ENCODE data around the gene LRRC8A.
"Not testable (repeated sequence)": the region's sequence is repeated elsewhere in the genome, so short reads cannot be mapped to it uniquely, and the experiment has no call there.

LRRC8A gene

DNA sequence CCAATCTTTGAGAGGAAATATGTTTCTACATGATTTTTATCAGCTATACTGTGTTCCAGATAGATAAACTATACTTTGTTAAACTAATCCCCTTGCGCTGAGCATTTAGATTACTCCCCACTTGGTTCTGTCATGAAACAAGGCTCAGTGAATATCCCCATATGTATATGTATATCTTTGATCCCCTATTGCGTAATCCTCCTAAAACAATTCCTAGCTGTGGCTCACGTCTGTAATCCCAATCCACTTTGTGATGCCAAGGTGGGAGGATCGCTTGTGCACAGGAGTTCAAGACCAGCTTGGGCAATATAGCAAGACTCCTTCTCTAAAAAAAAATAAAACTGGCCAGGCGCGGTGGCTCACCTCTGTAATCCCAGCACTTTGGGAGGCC is 41.6 kb downstream of the LRRC8A start:
- no peak for DNase-seq

DNA sequence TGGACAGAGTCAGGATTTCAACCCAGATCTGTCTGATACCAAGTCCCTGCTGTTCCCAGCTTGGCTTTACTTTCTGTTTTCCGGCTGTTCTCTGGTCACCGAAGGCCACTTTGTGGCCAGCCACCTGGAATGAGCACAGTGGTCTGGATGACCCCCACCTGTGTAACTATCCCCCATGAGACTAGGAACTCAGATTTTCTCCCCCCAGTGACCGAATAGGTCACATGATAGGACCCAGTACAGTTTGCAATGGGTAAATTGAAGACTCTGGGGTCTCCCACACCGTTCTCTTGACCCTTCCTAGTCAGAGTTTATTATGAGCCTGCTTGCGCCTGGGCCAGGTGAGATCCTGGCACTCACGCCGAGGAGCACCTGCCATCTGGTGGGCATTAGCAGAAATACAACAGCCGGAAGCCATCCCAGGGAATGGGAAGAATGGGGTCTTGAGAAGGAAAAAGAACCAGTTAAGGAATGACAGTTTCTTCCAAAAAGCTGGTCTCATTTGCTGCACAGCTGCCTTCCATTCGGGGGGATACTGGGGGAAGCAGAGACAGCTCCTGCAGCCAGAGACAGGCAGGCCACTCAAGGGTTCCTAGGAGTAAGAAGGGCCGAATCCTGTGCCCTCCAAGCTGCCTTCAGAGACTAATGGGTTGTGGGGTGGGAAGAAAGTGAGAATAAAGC is 45.9 kb downstream of the LRRC8A start:
- DNase-seq: peak; percentile 46

DNA sequence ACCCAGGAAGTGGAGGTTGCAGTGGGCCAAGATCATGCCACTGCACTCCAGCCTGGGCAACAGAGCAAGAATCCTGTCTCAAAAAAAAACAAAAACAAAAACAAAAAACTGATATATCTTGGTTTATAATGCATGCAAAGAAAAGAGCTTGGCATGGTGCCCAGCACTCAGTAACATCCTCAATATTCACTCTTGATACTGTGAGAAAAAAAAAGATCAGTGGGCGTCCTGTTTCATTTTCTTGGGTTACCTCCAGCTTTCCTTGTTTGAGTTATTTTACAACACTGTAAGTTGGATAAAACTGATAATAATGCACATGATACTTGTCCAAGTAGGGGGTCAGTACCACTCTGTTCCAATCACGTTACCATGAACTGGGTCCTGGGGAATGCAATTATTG is 46.7 kb downstream of the LRRC8A start:
- DNase-seq: no peak

DNA sequence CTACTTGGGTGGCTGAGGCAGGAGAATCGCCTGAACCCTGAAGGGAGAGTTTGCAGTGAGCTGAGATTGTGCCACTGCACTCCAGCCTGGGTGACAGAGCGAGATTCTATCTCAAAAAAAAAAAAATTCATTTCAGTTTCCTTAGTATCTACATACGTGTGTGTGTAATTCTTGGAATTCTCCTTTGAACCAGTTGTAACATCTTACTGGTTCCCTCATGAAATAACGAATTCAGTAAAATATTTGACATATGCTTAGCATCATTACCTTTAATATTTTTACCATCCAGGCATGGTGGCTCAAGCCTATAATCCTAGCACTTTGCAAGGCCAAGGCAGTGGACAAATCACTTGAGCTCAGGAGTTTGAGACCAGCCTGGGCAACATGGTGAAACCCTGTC is 47.6 kb downstream of the LRRC8A start:
- no peak for DNase-seq

DNA sequence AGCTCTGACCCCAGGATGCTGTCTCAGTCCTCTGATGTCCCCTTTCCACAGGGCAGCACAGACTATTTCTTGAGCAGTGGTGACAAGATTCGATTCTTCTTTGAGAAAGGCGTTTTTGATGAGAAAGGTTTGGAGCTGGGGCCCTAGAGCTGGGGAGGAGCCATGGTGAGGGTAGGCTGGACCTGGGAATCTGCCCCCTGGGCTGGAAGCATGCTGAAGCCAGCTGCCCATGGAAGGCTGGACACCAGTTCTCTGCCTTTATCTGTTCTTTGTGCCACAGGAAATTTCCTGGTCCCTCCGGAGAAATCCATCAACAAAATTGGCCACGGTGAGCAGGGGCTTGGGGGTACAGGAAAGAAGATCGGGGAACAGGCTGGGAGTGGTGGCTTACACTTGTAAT is 51.8 kb downstream of the LRRC8A start:
- no peak for DNase-seq

DNA sequence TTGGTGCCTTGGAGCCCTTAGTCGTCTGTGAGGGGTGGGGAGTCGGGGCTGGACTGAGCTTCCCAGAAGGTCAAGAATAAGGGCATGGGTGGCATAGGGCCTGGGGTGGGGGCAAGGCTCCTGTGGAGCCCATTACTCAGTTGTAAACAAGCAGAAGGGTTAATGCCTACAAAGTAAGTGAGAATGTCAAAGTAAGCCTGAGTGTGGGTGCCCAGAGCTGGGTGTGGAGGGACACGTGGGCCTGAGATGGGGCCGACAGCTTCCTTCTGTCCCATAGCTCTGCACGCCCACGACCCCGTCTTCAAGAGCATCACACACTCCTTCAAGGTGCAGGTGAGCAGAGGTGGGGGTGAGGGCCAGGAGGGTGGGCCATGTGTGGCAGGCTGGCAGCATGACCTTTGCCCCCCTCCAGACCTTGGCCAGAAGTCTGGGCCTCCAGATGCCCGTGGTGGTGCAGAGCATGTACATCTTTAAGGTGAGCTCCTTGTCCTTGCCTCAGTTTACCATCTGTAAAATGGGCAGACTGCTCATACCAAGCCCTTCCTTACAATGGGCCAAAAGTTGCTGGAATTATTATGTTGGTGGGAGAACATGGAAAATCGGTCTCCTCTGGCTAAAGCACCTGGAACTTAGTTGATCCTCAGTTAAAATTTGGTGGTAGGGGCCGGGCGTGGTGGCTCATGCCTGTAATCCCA is 54.4 kb downstream of the LRRC8A start:
- DNase-seq: no peak

DNA sequence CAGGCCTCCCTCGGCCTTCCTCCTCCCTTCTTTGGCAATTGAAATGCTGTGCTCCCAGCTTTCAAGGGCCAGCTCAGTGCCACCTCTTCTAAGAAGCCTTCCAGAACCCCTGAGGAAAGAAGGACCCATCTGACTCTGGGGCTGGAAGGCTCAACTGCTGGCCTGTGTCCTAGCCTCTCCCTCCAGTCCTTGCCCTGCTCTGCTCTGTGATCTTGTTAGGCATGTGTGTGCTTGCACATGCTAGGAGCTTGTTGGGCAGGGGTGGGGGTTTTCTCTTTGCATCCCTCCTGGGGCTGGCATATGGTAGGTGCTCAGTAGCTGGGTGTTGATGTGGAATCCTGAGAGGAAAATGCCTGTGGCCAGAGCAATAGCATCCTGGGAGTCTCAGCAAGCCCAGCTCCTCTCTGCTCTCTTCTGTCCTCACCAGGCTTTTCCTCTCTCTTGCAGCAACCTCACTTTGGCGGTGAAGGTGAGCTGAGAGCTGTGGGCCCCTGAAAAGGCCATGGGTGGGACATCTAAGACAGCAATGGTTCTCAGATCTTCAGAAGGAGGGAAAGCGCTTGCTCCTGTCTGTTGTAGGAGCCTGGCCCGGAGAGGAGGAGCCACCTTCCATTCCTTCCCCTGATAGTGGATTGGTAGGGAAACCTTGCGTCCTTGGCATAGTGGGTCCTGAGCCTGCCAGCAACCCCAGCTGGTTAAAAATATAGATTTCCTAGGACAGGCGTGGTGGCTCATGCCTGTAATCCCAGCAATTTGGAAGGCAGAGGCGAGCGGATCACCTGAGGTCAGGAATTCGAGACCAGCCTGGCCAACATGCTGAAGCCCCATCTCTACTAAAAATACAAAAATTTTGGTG is 55.6 kb downstream of the LRRC8A start:
- no peak for DNase-seq

DNA sequence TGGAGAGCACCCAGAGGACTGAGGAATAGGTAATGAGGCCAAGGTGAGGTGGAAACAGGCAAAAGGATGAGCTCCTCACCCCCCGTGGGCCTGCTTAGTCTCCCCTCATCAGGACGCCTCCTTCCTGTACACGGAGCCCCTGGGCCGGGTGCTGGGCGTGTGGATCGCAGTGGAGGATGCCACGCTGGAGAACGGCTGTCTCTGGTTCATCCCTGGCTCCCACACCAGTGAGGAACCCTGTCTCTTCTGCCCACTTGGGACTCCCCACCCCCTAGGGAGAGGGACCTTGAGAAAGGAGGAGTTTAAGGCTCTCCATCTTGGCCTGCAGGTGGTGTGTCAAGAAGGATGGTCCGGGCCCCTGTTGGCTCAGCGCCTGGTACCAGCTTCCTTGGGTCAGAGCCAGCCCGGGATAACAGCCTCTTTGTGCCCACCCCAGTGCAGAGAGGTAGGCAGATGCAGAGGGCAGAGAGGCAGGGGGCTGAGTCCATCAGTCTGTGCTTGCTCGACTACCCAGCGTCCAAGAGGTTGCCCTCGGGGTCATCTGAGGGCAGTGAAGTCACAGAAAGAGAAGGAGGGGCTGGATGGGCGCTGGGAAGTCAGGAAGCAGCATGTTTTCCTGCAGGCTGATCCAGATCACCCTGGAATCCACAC is 58.5 kb downstream of the LRRC8A start:
- no peak for DNase-seq

DNA sequence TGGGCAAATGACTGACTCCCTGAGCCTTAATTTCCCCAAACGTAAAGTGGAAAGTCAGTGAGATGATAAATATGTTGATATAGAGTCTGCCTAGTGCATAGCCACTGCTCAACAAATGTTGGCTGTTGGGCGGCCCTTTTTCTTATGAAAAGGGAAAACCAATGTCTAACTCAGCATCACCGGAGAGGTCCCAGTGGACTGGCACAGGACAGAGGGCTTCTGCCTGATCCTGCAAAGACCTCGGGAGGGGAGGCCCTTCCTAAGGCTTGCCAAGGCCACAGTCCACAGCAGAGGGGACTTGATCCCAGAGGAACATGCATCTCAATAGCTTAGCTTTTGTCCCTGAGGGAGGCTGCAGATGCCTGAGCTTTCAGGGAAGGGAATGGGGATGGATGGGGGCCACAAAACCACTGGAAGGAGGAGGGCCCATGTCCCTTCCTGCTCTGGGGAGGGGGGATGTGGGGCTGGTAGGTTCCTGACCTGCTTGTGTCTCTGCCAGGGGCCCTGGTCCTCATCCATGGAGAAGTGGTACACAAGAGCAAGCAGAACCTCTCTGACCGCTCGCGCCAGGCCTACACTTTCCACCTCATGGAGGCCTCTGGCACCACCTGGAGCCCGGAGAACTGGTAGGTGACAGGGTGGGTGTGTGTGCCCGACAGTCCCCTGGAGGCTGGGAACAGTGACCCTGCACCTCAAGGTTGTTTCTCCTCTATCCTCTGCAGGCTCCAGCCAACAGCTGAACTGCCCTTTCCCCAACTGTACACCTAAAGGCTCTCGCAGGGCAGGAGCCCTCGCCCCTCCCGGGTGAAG is 59.2 kb downstream of the LRRC8A start:
- no peak for DNase-seq

DNA sequence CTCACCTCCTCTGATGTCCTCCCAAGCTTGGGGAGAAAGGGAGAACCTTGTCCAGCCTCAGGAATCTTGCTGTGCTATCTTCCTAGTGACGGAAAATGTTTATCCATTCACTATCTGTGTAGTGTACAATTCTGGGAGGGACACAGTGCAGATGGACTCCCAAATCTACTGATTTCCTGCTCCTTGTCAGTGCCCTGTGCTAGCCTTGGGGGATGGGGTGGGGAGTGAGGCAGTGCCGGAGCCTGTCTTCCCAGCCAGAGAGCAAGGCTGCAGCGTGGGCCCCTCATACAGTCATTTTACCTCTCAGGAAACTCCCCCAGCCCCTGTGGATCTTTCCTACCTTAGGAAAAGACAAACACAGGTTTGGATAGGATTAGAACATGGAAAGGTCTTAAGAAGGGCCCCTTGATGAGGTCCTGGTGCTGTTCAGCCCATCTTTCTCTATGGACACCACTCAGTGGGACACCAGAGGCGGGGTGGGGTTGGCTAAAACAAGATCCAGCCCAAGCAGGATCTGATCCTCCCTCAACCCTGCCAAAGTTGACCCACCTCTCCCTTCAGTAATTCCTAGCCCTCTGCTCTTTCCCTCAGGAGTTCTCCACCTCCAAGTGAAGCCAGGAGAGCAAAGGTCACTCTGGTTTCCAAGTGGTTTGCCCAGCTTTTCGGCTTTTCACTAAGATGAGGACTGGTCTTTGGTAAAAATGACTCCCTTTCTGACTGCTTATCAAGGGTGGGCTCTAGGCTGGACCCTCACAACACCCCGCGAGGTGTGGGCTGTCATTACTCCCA is 62.1 kb downstream of the LRRC8A start:
- DNase-seq: no peak

DNA sequence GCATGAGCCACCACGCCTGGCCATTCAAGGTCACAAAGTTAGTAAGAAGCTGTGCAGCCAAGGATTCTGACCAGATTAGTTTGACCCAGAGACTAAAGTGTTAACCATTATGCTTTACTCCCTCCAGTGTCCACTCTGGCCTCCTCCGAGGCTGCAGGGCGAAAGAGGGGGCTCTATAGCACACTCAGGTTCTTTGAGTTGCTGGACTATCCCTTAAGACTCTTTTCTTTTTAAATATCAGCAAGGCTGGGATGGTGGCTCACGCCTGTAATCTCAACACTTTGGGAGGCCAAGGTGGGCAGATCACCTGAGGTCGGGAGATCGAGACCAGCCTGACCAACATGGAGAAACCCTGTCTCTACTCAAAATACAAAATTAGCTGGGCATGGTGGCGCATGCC is 63.0 kb downstream of the LRRC8A start:
- not testable (repeated sequence) for DNase-seq

DNA sequence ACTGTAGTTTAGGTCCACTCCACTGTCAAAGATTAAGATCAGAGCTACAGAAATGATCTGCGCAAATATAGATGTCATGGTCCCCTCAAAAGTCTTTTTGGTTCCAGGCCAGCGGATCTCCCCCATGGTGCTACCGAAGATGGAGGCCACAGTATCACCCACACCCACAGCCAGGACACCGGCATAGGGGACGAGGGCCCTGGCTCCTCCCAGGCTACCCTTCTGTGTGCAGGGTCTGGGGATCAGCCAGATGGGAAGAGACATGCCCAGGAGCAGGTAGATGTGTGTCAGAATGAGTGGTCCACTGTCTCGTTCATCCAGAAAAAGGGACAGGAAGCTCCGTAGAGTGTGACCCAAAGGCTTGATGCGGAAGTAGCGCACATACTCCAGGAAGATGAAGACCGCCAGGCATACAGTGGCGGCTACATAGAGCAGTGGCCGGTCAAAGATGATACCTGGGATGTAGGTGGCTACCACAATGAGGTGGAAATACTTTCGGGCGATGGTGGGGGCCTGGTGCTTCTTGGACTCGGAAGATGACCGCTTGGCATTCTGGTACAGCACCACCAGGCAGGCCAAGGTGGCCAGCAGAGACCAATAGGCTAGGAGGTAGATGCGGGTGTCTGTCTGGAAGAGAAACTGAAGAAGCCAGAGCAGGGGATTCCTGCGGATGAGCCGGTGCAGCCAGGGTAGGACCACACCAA is 64.0 kb downstream of the LRRC8A start:
- DNase-seq: no peak

DNA sequence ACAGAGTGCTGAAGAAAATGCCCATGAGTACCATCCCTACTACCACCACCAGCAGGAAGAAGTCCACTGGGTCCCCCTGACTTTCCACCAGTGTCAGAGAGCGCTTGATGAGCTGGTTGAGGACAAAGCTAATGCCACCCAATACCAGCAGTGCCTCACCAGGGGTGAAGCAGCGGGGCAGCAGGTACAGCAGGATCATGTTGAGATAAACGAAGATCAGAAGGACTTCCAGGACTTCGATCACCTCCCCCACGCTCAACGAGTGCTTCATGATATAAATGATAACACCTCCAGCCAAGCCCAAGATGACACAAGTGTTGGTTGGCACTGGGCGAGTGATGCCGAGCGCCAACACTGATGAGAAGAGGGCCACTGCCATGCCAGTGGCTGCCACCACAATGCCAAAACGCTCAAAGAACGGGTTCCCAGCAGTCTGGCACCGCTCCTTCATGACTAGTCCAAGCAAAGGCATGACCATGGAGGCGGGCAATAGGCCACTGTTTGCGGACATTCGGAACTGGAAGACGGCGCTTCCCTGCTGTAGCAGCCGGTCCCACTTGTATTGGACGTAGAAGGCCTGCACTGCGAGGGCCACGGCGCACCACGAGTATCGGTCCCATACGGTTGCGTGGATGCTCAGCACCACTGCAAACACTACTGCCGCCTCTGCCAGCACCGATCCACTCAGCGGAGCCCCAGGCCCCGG is 64.8 kb downstream of the LRRC8A start:
- peak; percentile 6 for DNase-seq

DNA sequence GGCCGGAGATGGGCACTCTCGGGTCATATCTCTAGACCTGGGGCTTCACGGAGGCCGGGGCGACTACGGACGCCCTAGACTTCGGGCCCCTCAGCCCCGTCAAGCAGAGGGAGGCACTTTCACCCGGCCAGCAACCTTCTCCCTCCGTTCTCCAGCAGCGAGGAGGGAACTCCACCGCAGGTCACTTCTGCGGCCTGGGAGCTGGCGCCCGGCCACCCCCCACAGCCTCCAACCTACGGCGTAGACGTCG is 65.3 kb downstream of the LRRC8A start:
- DNase-seq: no peak

DNA sequence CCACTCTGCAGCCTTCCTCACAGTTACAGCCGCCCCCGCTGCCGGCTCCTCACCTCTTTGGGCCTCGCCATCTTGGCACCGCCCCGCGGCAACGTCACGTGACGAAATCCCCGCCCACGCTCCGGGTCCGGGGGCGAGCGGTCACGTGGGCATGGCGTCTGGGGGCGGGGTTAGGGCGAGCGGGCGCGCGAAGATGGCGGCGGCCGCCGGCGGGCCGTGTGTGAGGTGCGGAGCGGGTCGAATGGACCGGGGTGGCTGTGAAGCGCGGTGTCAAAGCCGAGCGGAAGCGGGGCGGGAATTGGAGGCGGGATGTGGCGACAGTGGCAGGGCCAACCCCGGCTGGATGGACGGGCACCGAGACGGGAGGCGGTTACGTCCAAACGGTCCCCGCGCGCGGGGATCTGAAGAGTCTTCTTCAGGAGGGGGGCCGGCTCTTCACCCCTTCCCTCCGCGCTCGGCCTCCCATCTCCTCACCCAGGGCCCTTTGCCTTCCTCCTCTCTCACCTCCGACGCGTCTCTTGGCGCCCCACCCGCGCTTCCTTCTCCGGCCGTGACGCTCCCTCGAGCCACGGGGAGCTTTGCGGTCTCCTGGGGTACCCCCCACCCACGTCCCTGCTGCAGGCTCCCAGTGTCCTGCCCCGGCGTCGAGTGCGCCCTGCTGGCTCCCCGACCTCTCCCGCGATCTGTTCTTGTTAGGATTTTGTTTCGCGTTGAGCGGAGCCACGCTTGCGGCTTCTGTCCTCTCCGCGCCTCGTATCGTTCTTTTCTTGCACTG is 65.8 kb downstream of the LRRC8A start, which contains the start of the genes DOLK and NUP188:
TSS of gene DOLK (minus strand) at position 77 of the 775 bp plus-strand sequence. CDS start 300 bp downstream, outside the sequence.
TSS of gene NUP188 (plus strand) at position 173 of the 775 bp plus-strand sequence. CDS start at position 194, 21 bp downstream.
- peak; percentile 90 for DNase-seq

DNA sequence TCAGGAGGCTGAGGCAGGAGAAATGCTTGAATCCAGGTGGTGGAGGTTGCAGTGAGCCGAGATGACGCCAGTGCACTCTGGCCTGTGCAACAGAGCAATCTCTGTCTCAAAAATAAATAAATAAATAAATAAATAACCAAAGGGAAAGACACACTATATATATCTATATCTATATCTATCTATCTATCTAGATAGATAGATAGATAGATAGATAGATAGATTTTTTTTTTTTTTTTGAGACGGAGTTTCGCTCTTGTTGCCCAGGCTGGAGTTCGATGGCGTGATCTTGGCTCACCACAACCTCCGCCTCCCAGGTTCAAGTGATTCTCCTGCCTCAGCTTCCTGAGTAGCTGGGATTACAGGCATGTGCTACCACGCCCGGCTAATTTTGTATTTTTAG is 79.5 kb downstream of the LRRC8A start:
- DNase-seq: not testable (repeated sequence)

Data from fibroblast of upper back skin (primary cell).